Endothelial cell of umbilical vein (primary cell): ENCODE data around the gene CYP46A1. TPM values are rescaled to one million over a fixed set of nuclear protein-coding genes. Genes with fewer than 3 reads are reported as not detected.

Experiments
- BruUV-seq: library from RNA; stranded (reverse); fragments of 400-500 nt; replicated peaks from 2 replicates; lab custom pipeline; 2021; lab: Mats Ljungman, UMichigan
- CTCF ChIA-PET: fragments of 300-600, 350-600 bp; sonication (Branson Sonifier 250); formaldehyde crosslinking; loops from one replicate; lab custom pipeline; 2021; ENCODE audit warnings: antibody characterized with exemption, inconsistent platforms; lab: Charles Lee
- POLR2A ChIA-PET: fragments of 300-600, 350-600 bp; sonication (Branson Sonifier 250); formaldehyde crosslinking; loops from one replicate; lab custom pipeline; 2021; ENCODE audit warnings: antibody characterized with exemption, inconsistent platforms; lab: Charles Lee
- DNase-seq: peaks from one replicate; pipeline ENCODE4 v3.0.0-alpha.2; 2011; ENCODE audit warnings: low read depth, low spot score
- FAIRE-seq: peaks from 2 replicates; lab custom pipeline; 2011; peaks lifted over from hg19 to GRCh38; lab: Jason Lieb, UNC
- H2AFZ ChIP-seq: 2 replicates; pipeline ENCODE4 v1.6.0; 2012; ENCODE audit warnings: low read depth, low read length, control low read depth, inconsistent platforms
- H3K27ac ChIP-seq: 2 replicates; pipeline ENCODE4 v1.5.1; 2011; ENCODE audit warnings: low read depth, mild to moderate bottlenecking, control low read depth, low read length, moderate library complexity; ENCODE audit not compliant: insufficient read depth
- H3K27me3 ChIP-seq, 2 experiments: 2 replicates each; pipeline versions ENCODE4 v1.6.0 to v1.6.1; 2011; ENCODE audit warnings: low read length in 2 of 2, mixed read lengths in 1 of 2; ENCODE audit not compliant: control insufficient read depth in 2 of 2, insufficient read depth in 2 of 2
- H3K36me3 ChIP-seq, 2 experiments: 2 replicates in 1 of 2; 3 replicates in 1 of 2; pipeline ENCODE4 v1.5.1; 2011; ENCODE audit warnings: low read length in 2 of 2, mild to moderate bottlenecking in 1 of 2, moderate library complexity in 1 of 2; ENCODE audit not compliant: control insufficient read depth in 2 of 2, insufficient read depth in 2 of 2; ENCODE audit errors: extremely low read depth in 1 of 2
- H3K4me1 ChIP-seq: 3 replicates; pipeline ENCODE4 v1.5.1; 2011; ENCODE audit warnings: mild to moderate bottlenecking, low read length; ENCODE audit not compliant: control insufficient read depth, insufficient read depth; ENCODE audit errors: extremely low read depth
- H3K4me2 ChIP-seq: 2 replicates; pipeline ENCODE4 v1.6.1; 2011; ENCODE audit warnings: low read length, control low read depth, mixed read lengths; ENCODE audit not compliant: insufficient read depth
- H3K4me3 ChIP-seq, 3 experiments: fragments of 200-600 bp in 1 of 3; sonication (generic), shearing (Covaris generic) in 1 of 3; replicated peaks in 1 of 3; 2 replicates each; pipeline ENCODE4 v1.5.1; 2011 to 2016; ENCODE audit warnings: control low read depth in 3 of 3, low read length in 3 of 3, mild to moderate bottlenecking in 2 of 3, inconsistent platforms in 1 of 3, low read depth in 1 of 3, moderate library complexity in 1 of 3; ENCODE audit not compliant: insufficient read depth in 1 of 3
- H3K79me2 ChIP-seq: 2 replicates; pipeline ENCODE4 v1.6.0; 2012; ENCODE audit warnings: low read length, inconsistent platforms; ENCODE audit not compliant: control insufficient read depth, insufficient read depth
- H3K9ac ChIP-seq: replicated peaks from 2 replicates; pipeline ENCODE3; 2011; ENCODE audit warnings: low read length, control low read depth; ENCODE audit not compliant: insufficient read depth; ENCODE audit errors: extremely low read depth
- H3K9me1 ChIP-seq: replicated peaks from 3 replicates; pipeline ENCODE4 v1.6.0; 2011; ENCODE audit warnings: mild to moderate bottlenecking, low read length; ENCODE audit not compliant: control insufficient read depth, insufficient read depth; ENCODE audit errors: extremely low read depth
- H3K9me3 ChIP-seq: replicated peaks from 2 replicates; pipeline ENCODE4 v1.5.1; 2012; ENCODE audit warnings: low read length, inconsistent platforms; ENCODE audit not compliant: control insufficient read depth, insufficient read depth
- H4K20me1 ChIP-seq: replicated peaks from 2 replicates; pipeline ENCODE3; 2011; ENCODE audit warnings: mild to moderate bottlenecking, low read length; ENCODE audit not compliant: control insufficient read depth, insufficient read depth; ENCODE audit errors: extremely low read depth
- CTCF ChIP-seq, 2 donors: IDR thresholded peaks; 1 replicate in 1 of 2; 2 replicates in 1 of 2; pipeline ENCODE4 v1.5.1; 2011; ENCODE audit warnings: low read length in 2 of 2, mild to moderate bottlenecking in 2 of 2, moderate library complexity in 2 of 2, control low read depth in 1 of 2, inconsistent platforms in 1 of 2, low read depth in 1 of 2; ENCODE audit not compliant: insufficient read depth in 1 of 2; ENCODE audit errors: extremely low read depth in 1 of 2
- EZH2 ChIP-seq: IDR thresholded peaks from 2 replicates; pipeline ENCODE4 v1.6.1; 2012; ENCODE audit warnings: borderline replicate concordance, low read depth, mild to moderate bottlenecking, moderate library complexity, low read length, inconsistent platforms; ENCODE audit not compliant: severe bottlenecking
- FOS ChIP-seq: IDR thresholded peaks from 2 replicates; pipeline ENCODE4 v1.6.1; 2011; ENCODE audit warnings: mild to moderate bottlenecking, low read length, moderate library complexity, borderline replicate concordance; ENCODE audit not compliant: insufficient read depth
- JUN ChIP-seq: IDR thresholded peaks from 2 replicates; pipeline ENCODE4 v1.6.1; 2011; ENCODE audit warnings: borderline replicate concordance, low read depth; ENCODE audit not compliant: insufficient read length, insufficient read depth
- MAX ChIP-seq: IDR thresholded peaks from 2 replicates; pipeline ENCODE4 v1.6.1; 2011; ENCODE audit not compliant: insufficient read depth, insufficient read length
- dilution Hi-C: fragments of 300-500 bp; cut with MboI; formaldehyde crosslinking; loops from one replicate; pipeline ENCODE4 v1.15.0; 2019; ENCODE audit warnings: low sequenced_read_pairs; ENCODE audit not compliant: extremely low pct_ligation_motif_present
- intact Hi-C: fragments of 100-400 bp; cut with micrococcal nuclease; formaldehyde crosslinking; loops from one replicate; pipeline ENCODE4 v1.10.0; 2022
- polyA plus RNA-seq, 4 experiments: library from polyadenylated mRNA; depleted of rRNA in 3 of 4; stranded (reverse) in 3 of 4; unstranded in 1 of 4; fragments of >200 nt; gene quantifications; 2 replicates each; pipeline versions ENCODE4 v1.2.1 to v1.2.3, GENCODE V29; 2011 to 2012; ENCODE audit warnings: missing spikeins in 1 of 4
- total RNA-seq: library from RNA; stranded (reverse); gene quantifications from 2 replicates; pipeline ENCODE4 v1.2.3, GENCODE V29; 2021

The CYP46A1 gene
- total and polyA plus RNA-seq, 2 donors (not counting 3 experiments of a cell fraction or from before 2014, with no cell fraction given) = 0.03 to 0.24 TPM

- no peak for FAIRE-seq
Observed at GRCh38 chr14:99672506-99673304, 11.4 kb upstream of the CYP46A1 start.

More at GRCh38 chr14:99672506-99673304, 11.4 kb upstream of the CYP46A1 start:
- Histone ChIP-seq H3K36me3 (no peaks in the 10 kb centered on the region), H3K9me1 (no peaks in the 10 kb centered on the region), H3K9ac (no peak overlapping the region), H3K4me1 (no peaks in the 10 kb centered on the region), H3K27me3 (peaks cover 10 to 15% of the 10 kb centered on the region in 2 experiments), H2AFZ (no peak overlapping the region), H3K79me2 (no peaks in the 10 kb centered on the region), H3K27ac (no peak overlapping the region), H3K4me3 (no peak overlapping the region), H3K4me2 (no peak overlapping the region), H4K20me1 (no peaks in the 10 kb centered on the region), H3K9me3 (no peaks in the 10 kb centered on the region)
- POLR2A ChIA-PET = no interaction called here
- intact Hi-C loops = no loop called here
- no peak for DNase-seq
- CTCF ChIA-PET = interaction anchor here (0.9 kb wide), 1 partner anchor 240 kb away, joined by 3 read pairs; no protein-coding TSS in a partner anchor
- dilution Hi-C loops = no loop called here
- TF ChIP-seq JUN (no peak), MAX (no peak), FOS (no peak), EZH2 (no peak), CTCF (IDR thresholded peaks at IDR 0.05; ENCODE audit: extremely low read depth in 1 of 2, insufficient read depth in 1 of 2, low read depth in 1 of 2, low read length in 2 of 2) (no peak)
- BruUV-seq = no TSS peak
